22Rv1 (cell line): ENCODE data around the gene LY6G5B.

Experiments
- CTCF ChIP-seq: fragments of 450-650 bp; IDR thresholded peaks from 2 replicates; pipeline ENCODE4 v1.5.1; 2017; ENCODE audit warnings: mild to moderate bottlenecking
- ZFX ChIP-seq: fragments of 450-650 bp; IDR thresholded peaks from 2 replicates; pipeline ENCODE4 v1.6.1; 2017; ENCODE audit warnings: antibody characterized with exemption, borderline replicate concordance

GRCh38 chr6:31654574-31655348 is 15.0 kb upstream of the LY6G5B start:
- TF ChIP-seq CTCF = no peak
- TF ChIP-seq ZFX = no peak
